ENCODE data around the gene RYK. TPM values are rescaled to one million over a fixed set of nuclear protein-coding genes. Genes with fewer than 3 reads are reported as not detected.
"Not testable (repeated sequence)": the region's sequence is repeated elsewhere in the genome, so short reads cannot be mapped to it uniquely, and the experiment has no call there.

RYK gene
- total RNA-seq, 1 donor from 2014 or later, result 85.0 TPM

GRCh38 chr3:134211797-134212196 is 38.9 kb downstream of the RYK start:
- no peak overlapping the region for H3K4me3 ChIP-seq (ENCODE audit: low read depth, low read length)
- DNase-seq (ENCODE audit: low read depth), result peak; percentile 44
- FAIRE-seq, result no peak
- H3K27me3 ChIP-seq (ENCODE audit: control insufficient read depth, insufficient read depth, low read length), result no peaks in the 10 kb centered on the region
- H3K36me3 ChIP-seq (ENCODE audit: control insufficient read depth, insufficient read depth, low read length), result peaks cover 7% of the 10 kb centered on the region
- peak; percentile 60 for TF ChIP-seq CTCF (IDR thresholded peaks at IDR 0.05; ENCODE audit: insufficient read depth, low read length, severe bottlenecking)

- H3K27me3 ChIP-seq (ENCODE audit: control insufficient read depth, insufficient read depth, low read length), result no peaks in the 10 kb centered on the region
- peaks cover 3% of the 10 kb centered on the region for H3K36me3 ChIP-seq (ENCODE audit: control insufficient read depth, insufficient read depth, low read length)
- FAIRE-seq (no peak), DNase-seq (ENCODE audit: low read depth) (no peak)
- no peak overlapping the region for H3K4me3 ChIP-seq (ENCODE audit: low read depth, low read length)
- no peak for TF ChIP-seq CTCF (IDR thresholded peaks at IDR 0.05; ENCODE audit: insufficient read depth, low read length, severe bottlenecking)
Observed at GRCh38 chr3:134205451-134205850, 45.2 kb downstream of the RYK start.

DNA sequence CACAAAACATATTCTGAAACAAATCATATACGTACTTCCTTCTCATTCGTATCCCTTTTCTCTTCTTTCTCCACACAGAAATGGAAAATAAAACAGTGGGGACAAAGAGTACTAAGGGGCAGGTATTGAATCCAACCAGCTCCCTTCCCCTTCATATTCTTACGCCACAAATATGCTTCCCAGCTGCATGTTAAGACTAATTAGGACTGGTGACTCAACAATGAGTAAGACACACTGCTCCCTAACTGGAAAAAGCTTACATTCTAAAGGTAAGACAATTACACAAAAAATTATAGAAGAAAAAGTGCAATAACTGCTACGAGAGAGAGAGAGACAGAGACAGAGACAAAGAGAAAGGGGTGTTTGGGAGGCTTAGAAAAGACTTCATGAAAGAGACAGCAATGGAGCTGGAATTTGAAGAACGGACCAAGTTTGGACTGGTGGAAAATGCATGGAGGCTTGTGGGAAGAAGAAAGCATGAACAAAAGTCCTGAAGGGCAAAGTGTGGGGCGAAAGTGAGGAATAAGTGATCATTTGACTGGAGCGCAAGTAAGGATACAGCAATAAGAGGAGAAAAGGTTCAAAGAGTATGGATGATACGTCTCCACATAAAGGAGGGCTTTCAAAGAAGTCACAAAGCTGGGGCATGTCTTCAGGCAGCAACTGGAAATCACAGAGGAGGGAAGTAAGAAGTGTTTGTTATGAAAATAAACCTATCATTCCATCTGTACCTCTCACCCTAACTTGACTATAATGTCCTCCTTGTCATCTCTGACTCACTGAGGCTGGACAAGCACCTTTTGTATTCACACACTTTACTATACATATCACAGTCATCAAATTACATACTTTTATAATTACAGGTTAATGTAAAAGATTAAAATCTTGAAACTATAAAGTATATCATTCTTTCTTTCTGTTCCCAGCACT is 49.2 kb downstream of the RYK start:
- DNase-seq (ENCODE audit: low read depth), result peak; percentile 97
- H3K27me3 ChIP-seq (ENCODE audit: control insufficient read depth, insufficient read depth, low read length), result no peaks in the 10 kb centered on the region
- no peak for FAIRE-seq
- H3K36me3 ChIP-seq (ENCODE audit: control insufficient read depth, insufficient read depth, low read length), result peaks cover 10% of the 10 kb centered on the region
- TF ChIP-seq CTCF (IDR thresholded peaks at IDR 0.05; ENCODE audit: insufficient read depth, low read length, severe bottlenecking), result no peak
- H3K4me3 ChIP-seq (ENCODE audit: low read depth, low read length), result no peak overlapping the region

DNA sequence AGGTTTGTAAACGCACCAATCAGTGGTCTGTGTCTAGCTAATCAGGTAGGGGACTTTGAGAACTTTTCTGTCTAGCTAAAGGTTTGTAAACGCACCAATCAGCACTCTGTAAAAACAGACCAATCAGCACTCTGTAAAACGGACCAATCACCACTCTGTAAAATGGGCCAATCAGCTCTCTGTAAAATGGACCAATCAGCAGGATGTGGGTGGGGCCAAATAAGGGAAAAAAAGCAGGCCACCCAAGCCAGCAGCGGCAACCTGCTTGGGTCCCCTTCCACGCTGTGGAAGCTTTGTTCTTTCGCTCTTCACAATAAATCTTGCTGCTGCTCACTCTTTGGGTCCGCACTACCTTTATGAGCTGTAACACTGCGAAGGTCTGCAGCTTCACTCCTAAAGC is 50.8 kb downstream of the RYK start:
- not testable (repeated sequence) for H3K4me3 ChIP-seq (ENCODE audit: low read depth, low read length); FAIRE-seq; DNase-seq (ENCODE audit: low read depth); H3K27me3 ChIP-seq (ENCODE audit: control insufficient read depth, insufficient read depth, low read length)
- H3K36me3 ChIP-seq (ENCODE audit: control insufficient read depth, insufficient read depth, low read length), result peaks cover 11% of the 10 kb centered on the region

DNA sequence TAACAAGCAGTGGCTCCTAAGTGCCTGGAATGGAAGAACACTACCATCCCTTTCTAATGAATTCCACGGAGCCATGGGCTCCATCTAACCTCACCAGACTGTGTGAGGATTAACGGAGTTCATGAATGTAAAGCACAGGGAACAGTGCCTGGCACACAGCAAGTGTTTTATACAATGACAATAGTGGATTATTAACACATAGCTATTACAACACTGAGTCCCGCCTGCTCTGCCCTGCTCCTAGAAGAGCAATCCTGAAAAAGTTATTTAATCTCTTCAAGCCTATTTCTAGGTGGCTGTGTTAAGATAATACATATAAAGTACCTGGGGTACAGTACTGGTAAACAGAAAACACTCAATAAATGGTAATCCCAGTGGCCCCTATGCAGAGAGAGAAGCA is 51.4 kb downstream of the RYK start:
- Histone ChIP-seq H3K27me3 (ENCODE audit: control insufficient read depth, insufficient read depth, low read length) (no peaks in the 10 kb centered on the region), H3K4me3 (ENCODE audit: low read depth, low read length) (no peak overlapping the region), H3K36me3 (ENCODE audit: control insufficient read depth, insufficient read depth, low read length) (peaks cover 11% of the 10 kb centered on the region)
- DNase-seq (ENCODE audit: low read depth) (no peak), FAIRE-seq (no peak)
- TF ChIP-seq CTCF (IDR thresholded peaks at IDR 0.05; ENCODE audit: insufficient read depth, low read length, severe bottlenecking), result no peak

DNA sequence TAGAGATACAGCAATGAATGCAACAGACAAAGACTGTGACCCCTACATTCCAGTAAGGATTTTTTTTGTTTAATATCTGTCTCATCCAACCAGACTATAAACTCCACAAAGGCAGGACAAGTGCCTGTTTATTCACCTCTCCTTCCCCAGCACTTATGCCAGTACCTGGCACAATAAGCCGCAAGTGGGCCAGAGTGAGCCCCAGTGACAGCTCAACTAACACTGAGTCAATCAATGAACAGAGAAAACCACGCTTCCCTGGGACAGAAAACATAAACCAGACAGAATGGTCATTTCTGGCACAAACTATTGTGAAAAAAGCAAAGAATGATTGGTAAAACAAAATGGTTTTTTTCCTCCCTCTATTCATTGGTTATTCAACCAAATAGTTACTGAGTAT is 52.2 kb downstream of the RYK start:
- no peak for TF ChIP-seq CTCF (IDR thresholded peaks at IDR 0.05; ENCODE audit: insufficient read depth, low read length, severe bottlenecking)
- FAIRE-seq, result no peak
- H3K36me3 ChIP-seq (ENCODE audit: control insufficient read depth, insufficient read depth, low read length), result peaks cover 13% of the 10 kb centered on the region

More for the DNA sequence above, 52.2 kb downstream of the RYK start:
- Histone ChIP-seq H3K4me3 (ENCODE audit: low read depth, low read length) (no peak overlapping the region), H3K27me3 (ENCODE audit: control insufficient read depth, insufficient read depth, low read length) (no peaks in the 10 kb centered on the region)
- no peak for DNase-seq (ENCODE audit: low read depth)
